Epithelial cell of proximal tubule (primary cell): Measurements from ENCODE around the gene MGAT4D. TPM values are rescaled to one million over a fixed set of nuclear protein-coding genes. Genes with fewer than 3 reads are reported as not detected.
"Not testable (repeated sequence)": the region's sequence is repeated elsewhere in the genome, so short reads cannot be mapped to it uniquely, and the experiment has no call there.

ENCODE experiments used
- DNase-seq: peaks from one replicate; pipeline ENCODE4 v3.0.0-alpha.2; 2011; ENCODE audit warnings: low read depth
- H3K4me3 ChIP-seq: 2 replicates; pipeline ENCODE4 v1.5.1; 2011; ENCODE audit warnings: low read depth, mild to moderate bottlenecking, low read length
- CTCF ChIP-seq: conservative IDR thresholded peaks from 2 replicates; pipeline ENCODE4 v1.5.1; 2012; ENCODE audit warnings: low read depth, mild to moderate bottlenecking, low read length
- total RNA-seq: library from RNA; depleted of rRNA; stranded (reverse); fragments of >200 nt; gene quantifications from 2 replicates; pipeline ENCODE4 v1.2.3, GENCODE V29; 2015

The MGAT4D gene
- total RNA-seq, 1 donor from 2014 or later, result not detected

- TF ChIP-seq CTCF, result no peak
- DNase-seq, result no peak
- H3K4me3 ChIP-seq, result no peak overlapping the region
Measured at GRCh38 chr4:140466146-140466545, 31.9 kb downstream of the MGAT4D start.

- no peak overlapping the region for H3K4me3 ChIP-seq
- no peak for DNase-seq
- no peak for TF ChIP-seq CTCF
Measured at GRCh38 chr4:140463614-140464013, 34.5 kb downstream of the MGAT4D start.

GRCh38 chr4:140463182-140463581 lies 34.9 kb downstream of the MGAT4D start:
- no peak overlapping the region for H3K4me3 ChIP-seq
- no peak for TF ChIP-seq CTCF
- no peak for DNase-seq

- no peak for TF ChIP-seq CTCF
- H3K4me3 ChIP-seq, result no peak overlapping the region
- DNase-seq, result no peak
Measured at GRCh38 chr4:140450352-140450751, 47.7 kb downstream of the MGAT4D start.

GRCh38 chr4:140448830-140449229 lies 49.3 kb downstream of the MGAT4D start:
- no peak for DNase-seq
- no peak for TF ChIP-seq CTCF
- no peak overlapping the region for H3K4me3 ChIP-seq

GRCh38 chr4:140448162-140448561 lies 49.9 kb downstream of the MGAT4D start:
- no peak for TF ChIP-seq CTCF
- no peak for DNase-seq
- no peak overlapping the region for H3K4me3 ChIP-seq

- H3K4me3 ChIP-seq, DNase-seq: not testable (repeated sequence)
Measured at GRCh38 chr4:140444347-140444746, 53.7 kb downstream of the MGAT4D start.
